ENCODE data around the gene UNC13D. TPM values are rescaled to one million over a fixed set of nuclear protein-coding genes. Genes with fewer than 3 reads are reported as not detected.
"Not testable (repeated sequence)": the region's sequence is repeated elsewhere in the genome, so short reads cannot be mapped to it uniquely, and the experiment has no call there.

Gene UNC13D
- total and polyA plus RNA-seq, 9 of the 15 experiments (the other 6 are each of a cell fraction or from before 2014, with no cell fraction given): 0.86 to 244 (median 69.2) TPM

DNA sequence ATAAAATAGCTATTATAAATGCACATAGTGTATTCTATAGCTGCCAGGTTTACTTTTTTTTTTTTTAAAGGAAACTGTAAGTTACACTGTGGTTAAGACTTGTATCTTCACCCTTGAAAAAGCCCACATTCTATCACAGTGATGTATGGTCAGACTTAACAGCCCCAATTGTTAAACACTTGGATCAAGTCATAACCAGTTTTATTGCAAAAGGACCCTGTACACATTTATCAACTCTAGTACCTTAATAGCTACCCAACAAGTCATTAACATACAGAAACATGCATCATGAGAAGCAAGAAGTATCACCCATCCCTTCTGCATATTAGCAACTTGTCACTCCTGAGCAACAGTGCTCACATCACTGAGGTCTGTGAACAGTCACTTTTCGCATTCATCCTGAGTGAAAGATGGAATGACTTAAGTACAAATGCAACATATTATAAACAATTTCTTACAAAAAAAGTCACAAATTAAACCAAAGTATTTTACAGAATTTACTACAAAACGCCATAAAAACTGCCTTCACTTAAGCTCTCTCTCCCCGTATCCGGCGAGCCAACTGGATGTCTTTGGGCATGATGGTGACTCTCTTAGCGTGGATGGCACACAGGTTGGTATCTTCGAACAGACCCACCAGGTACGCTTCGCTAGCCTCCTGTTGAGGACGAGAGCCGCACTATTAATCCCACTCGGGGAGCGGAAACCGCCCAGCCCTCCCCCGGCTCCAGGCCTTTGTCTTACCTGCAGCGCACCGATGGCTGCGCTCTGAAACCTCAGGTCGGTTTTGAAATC is 65.9 kb downstream of the UNC13D start:
- Histone ChIP-seq H3K4me1 (replicated peaks in 1 of 2; ENCODE audit: control insufficient read depth in 2 of 2, insufficient read depth in 2 of 2, low read length in 2 of 2) (peaks cover 4 to 12% of the 10 kb centered on the region in 2 experiments; a peak in 4 of 5 replicates), H3K36me3 (ENCODE audit: control insufficient read depth, insufficient read depth, low read length) (peaks cover 31% of the 10 kb centered on the region), H4K20me1 (replicated peaks; ENCODE audit: control insufficient read depth, insufficient read depth, low read length) (peaks cover 42% of the 10 kb centered on the region), H3K4me2 (ENCODE audit: insufficient read depth, low read length) (peak overlapping the region; percentile 86), H3K79me2 (ENCODE audit: control insufficient read depth, insufficient read depth, low read length) (peaks cover 35% of the 10 kb centered on the region), H3K9ac (ENCODE audit: insufficient read depth in 1 of 2, low read depth in 2 of 2, low read length in 2 of 2) (peak overlapping the region; percentile 94 to 99), H3K4me3 (peak overlapping the region; percentile 85), H3K27ac (ENCODE audit: extremely low read depth, low read depth, low read length) (peak overlapping the region; percentile 92)
- H3K9me3 ChIP-seq (replicated peaks; ENCODE audit: control insufficient read depth, insufficient read depth, low read depth, low read length); H3K9me1 ChIP-seq (ENCODE audit: control insufficient read depth, insufficient read depth, low read length); FAIRE-seq; CTCF ChIA-PET (ENCODE audit: low intra/inter-chr PET ratio); BruUV-seq (replicated peaks); H3K27me3 ChIP-seq (ENCODE audit: control insufficient read depth in 2 of 2, insufficient read depth in 2 of 2, low read length in 2 of 2); H2AFZ ChIP-seq (ENCODE audit: low read depth, low read length); ATAC-seq: not testable (repeated sequence)
- POLR2A ChIA-PET: interaction anchor here (0.6 to 11.1 kb wide), 25 partner anchors 7 to 1002 kb away, joined by 3 to 464 read pairs (median 5); partner anchors contain the start of genes GALK1, NAT9, TRIM65 and UNC13D
- intact Hi-C loops (cut with micrococcal nuclease) (loop anchor here (5.0 kb wide), 1 partner anchor 69 kb away; no protein-coding TSS in a partner anchor), in situ Hi-C loops (cut with MboI) (loop anchor here (10.0 kb wide), 1 partner anchor 227 kb away; the partner anchor contains the start of gene CDK3)
- DNase-seq (ENCODE audit: extremely low read depth in 1 of 4, low spot score in 3 of 4): peak in 3 of 4 experiments; percentile 40 to 46 (median 40)
- WGBS (ENCODE audit: insufficient coverage, low coverage, missing lambda C conversion rate): 2% methylated on average over 19 of the region's 19 CpGs
- TF ChIP-seq POLR2A (conservative IDR thresholded peaks at IDR 0.05) (peak; percentile 20), ZNF12 (CRISPR knock-in tag; IDR thresholded peaks at IDR 0.05) (0 out of 2 replicates have a peak, but pooled peaks have one; percentile 55), THRAP3 (IDR thresholded peaks at IDR 0.05; ENCODE audit: borderline replicate concordance) (0 out of 2 replicates have a peak, but pooled peaks have one; percentile 14), KHSRP (IDR thresholded peaks at IDR 0.05) (peak; percentile 55; the same call in 1 of the 2 replicates), SUPT5H (IDR thresholded peaks at IDR 0.05) (peak; percentile 61; the same call in 1 of the 2 replicates), MTA3 (IDR thresholded peaks at IDR 0.05; ENCODE audit: borderline replicate concordance) (0 out of 2 replicates have a peak, but pooled peaks have one; percentile 5), SP1 (CRISPR knock-in tag; IDR thresholded peaks at IDR 0.05) (peak; percentile 19; the same call in 1 of the 2 replicates), PTBP1 (IDR thresholded peaks at IDR 0.05; ENCODE audit: low read depth, low read length) (peak; percentile 13; the same call in 1 of the 2 replicates)
- TF ChIP-seq, protein P1, sequence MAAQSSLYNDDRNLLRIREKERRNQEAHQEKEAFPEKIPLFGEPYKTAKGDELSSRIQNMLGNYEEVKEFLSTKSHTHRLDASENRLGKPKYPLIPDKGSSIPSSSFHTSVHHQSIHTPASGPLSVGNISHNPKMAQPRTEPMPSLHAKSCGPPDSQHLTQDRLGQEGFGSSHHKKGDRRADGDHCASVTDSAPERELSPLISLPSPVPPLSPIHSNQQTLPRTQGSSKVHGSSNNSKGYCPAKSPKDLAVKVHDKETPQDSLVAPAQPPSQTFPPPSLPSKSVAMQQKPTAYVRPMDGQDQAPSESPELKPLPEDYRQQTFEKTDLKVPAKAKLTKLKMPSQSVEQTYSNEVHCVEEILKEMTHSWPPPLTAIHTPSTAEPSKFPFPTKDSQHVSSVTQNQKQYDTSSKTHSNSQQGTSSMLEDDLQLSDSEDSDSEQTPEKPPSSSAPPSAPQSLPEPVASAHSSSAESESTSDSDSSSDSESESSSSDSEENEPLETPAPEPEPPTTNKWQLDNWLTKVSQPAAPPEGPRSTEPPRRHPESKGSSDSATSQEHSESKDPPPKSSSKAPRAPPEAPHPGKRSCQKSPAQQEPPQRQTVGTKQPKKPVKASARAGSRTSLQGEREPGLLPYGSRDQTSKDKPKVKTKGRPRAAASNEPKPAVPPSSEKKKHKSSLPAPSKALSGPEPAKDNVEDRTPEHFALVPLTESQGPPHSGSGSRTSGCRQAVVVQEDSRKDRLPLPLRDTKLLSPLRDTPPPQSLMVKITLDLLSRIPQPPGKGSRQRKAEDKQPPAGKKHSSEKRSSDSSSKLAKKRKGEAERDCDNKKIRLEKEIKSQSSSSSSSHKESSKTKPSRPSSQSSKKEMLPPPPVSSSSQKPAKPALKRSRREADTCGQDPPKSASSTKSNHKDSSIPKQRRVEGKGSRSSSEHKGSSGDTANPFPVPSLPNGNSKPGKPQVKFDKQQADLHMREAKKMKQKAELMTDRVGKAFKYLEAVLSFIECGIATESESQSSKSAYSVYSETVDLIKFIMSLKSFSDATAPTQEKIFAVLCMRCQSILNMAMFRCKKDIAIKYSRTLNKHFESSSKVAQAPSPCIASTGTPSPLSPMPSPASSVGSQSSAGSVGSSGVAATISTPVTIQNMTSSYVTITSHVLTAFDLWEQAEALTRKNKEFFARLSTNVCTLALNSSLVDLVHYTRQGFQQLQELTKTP (IDR thresholded peaks at IDR 0.05; ENCODE audit: low read depth in 1 of 2, partially characterized antibody in 2 of 2): peak in 1 of 2 experiments; percentile 21
- TF ChIP-seq, protein P2, sequence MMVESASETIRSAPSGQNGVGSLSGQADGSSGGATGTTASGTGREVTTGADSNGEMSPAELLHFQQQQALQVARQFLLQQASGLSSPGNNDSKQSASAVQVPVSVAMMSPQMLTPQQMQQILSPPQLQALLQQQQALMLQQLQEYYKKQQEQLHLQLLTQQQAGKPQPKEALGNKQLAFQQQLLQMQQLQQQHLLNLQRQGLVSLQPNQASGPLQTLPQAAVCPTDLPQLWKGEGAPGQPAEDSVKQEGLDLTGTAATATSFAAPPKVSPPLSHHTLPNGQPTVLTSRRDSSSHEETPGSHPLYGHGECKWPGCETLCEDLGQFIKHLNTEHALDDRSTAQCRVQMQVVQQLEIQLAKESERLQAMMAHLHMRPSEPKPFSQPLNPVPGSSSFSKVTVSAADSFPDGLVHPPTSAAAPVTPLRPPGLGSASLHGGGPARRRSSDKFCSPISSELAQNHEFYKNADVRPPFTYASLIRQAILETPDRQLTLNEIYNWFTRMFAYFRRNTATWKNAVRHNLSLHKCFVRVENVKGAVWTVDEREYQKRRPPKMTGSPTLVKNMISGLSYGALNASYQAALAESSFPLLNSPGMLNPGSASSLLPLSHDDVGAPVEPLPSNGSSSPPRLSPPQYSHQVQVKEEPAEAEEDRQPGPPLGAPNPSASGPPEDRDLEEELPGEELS (CRISPR knock-in tag; IDR thresholded peaks at IDR 0.05; ENCODE audit: borderline replicate concordance): 0 out of 2 replicates have a peak, but pooled peaks have one; percentile 58
- TF ChIP-seq, protein P3, sequence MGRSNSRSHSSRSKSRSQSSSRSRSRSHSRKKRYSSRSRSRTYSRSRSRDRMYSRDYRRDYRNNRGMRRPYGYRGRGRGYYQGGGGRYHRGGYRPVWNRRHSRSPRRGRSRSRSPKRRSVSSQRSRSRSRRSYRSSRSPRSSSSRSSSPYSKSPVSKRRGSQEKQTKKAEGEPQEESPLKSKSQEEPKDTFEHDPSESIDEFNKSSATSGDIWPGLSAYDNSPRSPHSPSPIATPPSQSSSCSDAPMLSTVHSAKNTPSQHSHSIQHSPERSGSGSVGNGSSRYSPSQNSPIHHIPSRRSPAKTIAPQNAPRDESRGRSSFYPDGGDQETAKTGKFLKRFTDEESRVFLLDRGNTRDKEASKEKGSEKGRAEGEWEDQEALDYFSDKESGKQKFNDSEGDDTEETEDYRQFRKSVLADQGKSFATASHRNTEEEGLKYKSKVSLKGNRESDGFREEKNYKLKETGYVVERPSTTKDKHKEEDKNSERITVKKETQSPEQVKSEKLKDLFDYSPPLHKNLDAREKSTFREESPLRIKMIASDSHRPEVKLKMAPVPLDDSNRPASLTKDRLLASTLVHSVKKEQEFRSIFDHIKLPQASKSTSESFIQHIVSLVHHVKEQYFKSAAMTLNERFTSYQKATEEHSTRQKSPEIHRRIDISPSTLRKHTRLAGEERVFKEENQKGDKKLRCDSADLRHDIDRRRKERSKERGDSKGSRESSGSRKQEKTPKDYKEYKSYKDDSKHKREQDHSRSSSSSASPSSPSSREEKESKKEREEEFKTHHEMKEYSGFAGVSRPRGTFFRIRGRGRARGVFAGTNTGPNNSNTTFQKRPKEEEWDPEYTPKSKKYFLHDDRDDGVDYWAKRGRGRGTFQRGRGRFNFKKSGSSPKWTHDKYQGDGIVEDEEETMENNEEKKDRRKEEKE (IDR thresholded peaks at IDR 0.05; ENCODE audit: borderline replicate concordance in 1 of 2, control insufficient read depth in 1 of 2, low read depth in 2 of 2, low read length in 1 of 2): peak in 1 of 2 experiments; percentile 42; a peak in 1 of 4 replicates
